Cardiac muscle cell (in vitro differentiated cells and primary cell): ENCODE results near the gene CDKN1A. TPM values are rescaled to one million over a fixed set of nuclear protein-coding genes. Genes with fewer than 3 reads are reported as not detected.

ENCODE experiments used
- DNase-seq, 2 donors: peaks; one replicate each; pipeline versions ENCODE4 v3.0.0 to v3.0.0-alpha.2; 2010 to 2017; ENCODE audit warnings: low read depth in 1 of 2, low spot score in 1 of 2
- H3K27ac ChIP-seq: fragments of 200-600 bp; sonication (generic); 2 replicates; pipeline ENCODE4 v1.5.1; 2016
- H3K27me3 ChIP-seq: fragments of 200-600 bp; sonication (generic); 2 replicates; pipeline ENCODE4 v1.6.0; 2016; ENCODE audit warnings: control low read depth
- H3K36me3 ChIP-seq: fragments of 200-600 bp; sonication (generic); 2 replicates; pipeline ENCODE4 v1.5.1; 2016; ENCODE audit warnings: control low read depth
- H3K4me1 ChIP-seq: fragments of 200-600 bp; sonication (generic); 2 replicates; pipeline ENCODE4 v1.8.1; 2017; ENCODE audit warnings: low read depth, mild to moderate bottlenecking, mixed run types
- H3K4me3 ChIP-seq: fragments of 200-600 bp; sonication (generic); 2 replicates; pipeline ENCODE4 v1.5.1; 2016; ENCODE audit warnings: mild to moderate bottlenecking
- H3K9me3 ChIP-seq: fragments of 200-600 bp; sonication (generic); 2 replicates; pipeline ENCODE4 v1.5.1; 2017; ENCODE audit warnings: low read depth, mild to moderate bottlenecking, control low read depth
- polyA plus RNA-seq: library from polyadenylated mRNA; unstranded; fragments of >200 nt; fragmentation: Nextera tagmentation; extraction: Ambion mirVana; gene quantifications from 2 replicates; pipeline ENCODE4 v1.2.1, GENCODE V29; 2016
- total RNA-seq: library from RNA; depleted of rRNA; stranded (reverse); fragments of >200 nt; gene quantifications from 2 replicates; pipeline ENCODE4 v1.2.3, GENCODE V29; 2016
- TF ChIP-seq, protein P1 (sequence below): IDR thresholded peaks from 2 replicates; pipeline ENCODE4 v1.5.1; 2012; ENCODE audit warnings: low read depth, mild to moderate bottlenecking, low read length

CDKN1A gene
- total RNA-seq = 60.8 and 119 TPM in 2 replicates
- polyA plus RNA-seq = 70.8 and 141 TPM in 2 replicates

GRCh38 chr6:36678488-36679042, at the start of gene CDKN1A:
CDKN1A (plus strand) TSS chr6:36678714; CDS start chr6:36684102, 5,388 bp downstream.
- TF ChIP-seq, protein P1, sequence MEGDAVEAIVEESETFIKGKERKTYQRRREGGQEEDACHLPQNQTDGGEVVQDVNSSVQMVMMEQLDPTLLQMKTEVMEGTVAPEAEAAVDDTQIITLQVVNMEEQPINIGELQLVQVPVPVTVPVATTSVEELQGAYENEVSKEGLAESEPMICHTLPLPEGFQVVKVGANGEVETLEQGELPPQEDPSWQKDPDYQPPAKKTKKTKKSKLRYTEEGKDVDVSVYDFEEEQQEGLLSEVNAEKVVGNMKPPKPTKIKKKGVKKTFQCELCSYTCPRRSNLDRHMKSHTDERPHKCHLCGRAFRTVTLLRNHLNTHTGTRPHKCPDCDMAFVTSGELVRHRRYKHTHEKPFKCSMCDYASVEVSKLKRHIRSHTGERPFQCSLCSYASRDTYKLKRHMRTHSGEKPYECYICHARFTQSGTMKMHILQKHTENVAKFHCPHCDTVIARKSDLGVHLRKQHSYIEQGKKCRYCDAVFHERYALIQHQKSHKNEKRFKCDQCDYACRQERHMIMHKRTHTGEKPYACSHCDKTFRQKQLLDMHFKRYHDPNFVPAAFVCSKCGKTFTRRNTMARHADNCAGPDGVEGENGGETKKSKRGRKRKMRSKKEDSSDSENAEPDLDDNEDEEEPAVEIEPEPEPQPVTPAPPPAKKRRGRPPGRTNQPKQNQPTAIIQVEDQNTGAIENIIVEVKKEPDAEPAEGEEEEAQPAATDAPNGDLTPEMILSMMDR = no peak
- peaks cover 11% of the 10 kb centered on the region for H3K27me3 ChIP-seq

GRCh38 chr6:36629784-36630183, 48.7 kb upstream of the CDKN1A start:
- H3K4me3 ChIP-seq = no peak overlapping the region
- no peaks in the 10 kb centered on the region for H3K27me3 ChIP-seq
- DNase-seq = no peak
- no peaks in the 10 kb centered on the region for H3K36me3 ChIP-seq
- H3K9me3 ChIP-seq = no peaks in the 10 kb centered on the region
- peaks cover 30% of the 10 kb centered on the region for H3K4me1 ChIP-seq
- TF ChIP-seq, protein P1 = no peak
- H3K27ac ChIP-seq = no peak overlapping the region

More at GRCh38 chr6:36678488-36679042, at the start of gene CDKN1A:
- no peaks in the 10 kb centered on the region for H3K36me3 ChIP-seq
- peaks cover 20% of the 10 kb centered on the region for H3K4me1 ChIP-seq
- peak; percentile 95 for DNase-seq
- H3K9me3 ChIP-seq = no peaks in the 10 kb centered on the region
- H3K27ac ChIP-seq = peak within 1 kb of the TSS; percentile 80
- peak within 1 kb of the TSS; percentile 40 for H3K4me3 ChIP-seq

DNA sequence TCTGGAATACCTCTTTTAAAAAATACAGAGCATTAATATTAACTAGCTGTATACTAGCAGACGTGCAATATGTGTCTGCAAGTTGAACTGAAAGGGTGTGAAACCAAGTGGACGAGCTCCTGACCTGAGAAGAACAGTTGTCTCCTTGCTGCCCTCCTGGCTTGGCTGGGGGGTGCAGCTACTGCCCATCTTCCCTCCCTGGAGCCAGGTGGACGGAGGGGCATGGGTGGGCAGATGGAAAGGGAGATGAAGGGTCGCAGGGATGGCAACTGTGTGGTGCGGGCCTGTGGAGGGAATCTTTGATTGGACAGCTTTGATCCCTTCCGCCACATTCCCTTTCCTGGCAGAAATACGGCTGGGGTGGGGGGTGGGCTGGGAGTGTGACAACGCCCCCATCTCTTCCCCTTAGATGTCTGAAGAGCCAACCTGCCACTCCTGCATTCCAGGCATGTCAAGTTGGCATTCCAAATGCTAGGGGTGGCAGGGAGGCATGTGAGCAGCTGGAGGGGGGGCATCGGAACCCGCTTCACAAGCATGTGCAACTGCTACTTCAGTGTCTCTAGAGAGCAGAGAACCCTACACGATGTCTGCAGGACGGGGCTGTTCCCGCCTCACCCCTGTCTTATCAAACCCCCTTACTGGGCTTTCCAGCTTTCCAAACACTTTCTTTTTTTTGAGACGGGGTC, 47.0 kb upstream of the CDKN1A start:
- H3K27me3 ChIP-seq = no peaks in the 10 kb centered on the region
- no peaks in the 10 kb centered on the region for H3K9me3 ChIP-seq
- TF ChIP-seq, protein P1 = no peak
- peak overlapping the region; percentile 60 for H3K27ac ChIP-seq
- H3K4me3 ChIP-seq = no peak overlapping the region
- DNase-seq = peak in 1 of 2 donors; percentile 60
- H3K4me1 ChIP-seq = peaks cover 23% of the 10 kb centered on the region
- H3K36me3 ChIP-seq = no peaks in the 10 kb centered on the region

DNA sequence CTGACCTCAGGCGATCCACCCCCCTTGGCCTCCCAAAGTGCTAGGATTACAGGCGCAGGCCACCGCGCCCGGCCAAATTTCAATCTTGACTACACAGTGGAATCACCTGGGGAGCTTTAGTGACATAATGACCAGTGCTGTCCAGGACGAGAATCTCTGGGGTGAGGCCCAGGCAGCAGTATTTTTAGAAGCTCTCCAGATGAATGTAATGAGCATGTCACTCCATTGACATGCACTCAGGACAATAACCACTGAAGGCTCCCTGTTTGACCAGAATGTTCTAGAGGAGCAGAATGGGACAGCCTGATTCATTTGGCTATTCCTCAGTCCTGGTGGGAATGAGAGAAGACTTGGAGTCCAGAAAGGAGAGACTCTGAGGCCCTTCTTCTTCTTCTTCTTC, 45.1 kb upstream of the CDKN1A start:
- Histone ChIP-seq H3K9me3 (no peaks in the 10 kb centered on the region), H3K36me3 (no peaks in the 10 kb centered on the region), H3K27me3 (no peaks in the 10 kb centered on the region), H3K4me1 (peaks cover 31% of the 10 kb centered on the region), H3K4me3 (no peak overlapping the region), H3K27ac (peak overlapping the region; percentile 63)
- no peak for DNase-seq
- TF ChIP-seq, protein P1 = no peak

DNA sequence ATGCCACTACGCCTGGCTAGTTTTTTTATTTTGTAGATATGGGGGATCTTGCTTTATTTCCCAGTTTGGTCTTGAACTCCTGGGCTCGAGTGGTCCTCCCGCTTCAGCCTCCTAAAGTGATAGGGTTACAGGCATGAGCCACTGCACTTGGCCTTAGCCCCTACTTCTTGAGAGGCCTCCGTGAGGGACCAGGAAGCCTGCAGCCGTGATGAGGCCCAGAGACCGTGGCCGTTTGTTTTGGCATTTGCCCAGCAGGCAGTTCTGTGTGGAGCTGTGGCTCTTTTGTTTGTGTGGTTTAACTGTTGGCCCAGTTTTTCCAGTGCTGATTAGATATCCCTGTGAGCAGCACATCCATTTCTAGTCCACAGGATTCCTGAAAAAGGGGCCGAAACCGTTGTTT, 44.6 kb upstream of the CDKN1A start:
- H3K27ac ChIP-seq = peak overlapping the region; percentile 34
- H3K4me1 ChIP-seq = peaks cover 31% of the 10 kb centered on the region
- no peaks in the 10 kb centered on the region for H3K9me3 ChIP-seq
- DNase-seq = peak in 1 of 2 donors; percentile 98
- TF ChIP-seq, protein P1 = no peak
- H3K36me3 ChIP-seq = no peaks in the 10 kb centered on the region
- H3K27me3 ChIP-seq = no peaks in the 10 kb centered on the region
- no peak overlapping the region for H3K4me3 ChIP-seq
